Activated CD8-positive, alpha-beta T cell treated with anti-CD3 and anti-CD28 coated beads, Interleukin-2, amount 10 ng/mL, durations not matched to agents 7 days and 5 days (primary cell): ENCODE results near the gene GPX5. TPM values are rescaled to one million over a fixed set of nuclear protein-coding genes. Genes with fewer than 3 reads are reported as not detected.

Experiments
- ATAC-seq: fragments of 150-1000 bp; cut with Tn5 transposase; one replicate; pipeline ENCODE4 v1.10.0; 2021; ENCODE audit warnings: moderate library complexity
- CTCF ChIA-PET: fragments of 350-600 bp; sonication (Branson Sonifier 250); formaldehyde crosslinking; loops from one replicate; lab custom pipeline; 2021; ENCODE audit warnings: antibody characterized with exemption; lab: Charles Lee
- POLR2A ChIA-PET: fragments of 350-600 bp; sonication (Branson Sonifier 250); formaldehyde crosslinking; loops from one replicate; lab custom pipeline; 2021; ENCODE audit warnings: antibody characterized with exemption; lab: Charles Lee
- DNase-seq: peaks from one replicate; pipeline ENCODE4 v3.0.0-alpha.2; 2020
- H3K27ac Mint-ChIP-seq: one replicate; pipeline ENCODE4 v1.8.0; 2021; ENCODE audit warnings: mild to moderate bottlenecking, mixed read lengths
- H3K27me3 Mint-ChIP-seq: one replicate; pipeline ENCODE4 v1.8.0; 2021; ENCODE audit warnings: low read depth, mixed read lengths
- H3K36me3 Mint-ChIP-seq: one replicate; pipeline ENCODE4 v1.8.0; 2021; ENCODE audit warnings: low read depth, mixed read lengths
- H3K4me1 Mint-ChIP-seq: one replicate; pipeline ENCODE4 v1.8.0; 2021; ENCODE audit warnings: low read depth, mixed read lengths
- H3K4me3 Mint-ChIP-seq: one replicate; pipeline ENCODE4 v1.8.0; 2021; ENCODE audit warnings: mild to moderate bottlenecking, mixed read lengths
- H3K9me3 Mint-ChIP-seq: one replicate; pipeline ENCODE4 v1.8.0; 2022; ENCODE audit warnings: mixed read lengths; ENCODE audit not compliant: insufficient read depth
- total RNA-seq, 2 experiments: library from RNA; stranded (reverse); gene quantifications; one replicate each; pipeline ENCODE4 v1.2.3, GENCODE V29; 2021

GPX5 gene
- total RNA-seq, 2 experiments from 2014 or later = not detected

GRCh38 chr6:28566527-28567252 lies 41.0 kb downstream of the GPX5 start:
- DNase-seq (no peak), ATAC-seq (no peak)
- Mint-ChIP-seq H3K27me3 (peaks cover 35% of the 10 kb centered on the region), H3K4me3 (no peak overlapping the region), H3K36me3 (no peaks in the 10 kb centered on the region), H3K9me3 (no peaks in the 10 kb centered on the region), H3K27ac (no peak overlapping the region), H3K4me1 (no peaks in the 10 kb centered on the region)
- CTCF ChIA-PET = interaction anchor here (1.2 kb wide), 1 partner anchor 24 kb away, joined by 3 read pairs; no protein-coding TSS in a partner anchor
- POLR2A ChIA-PET = no interaction called here

GRCh38 chr6:28567506-28567905 lies 41.8 kb downstream of the GPX5 start:
- DNase-seq (no peak), ATAC-seq (no peak)
- Mint-ChIP-seq H3K27me3 (peaks cover 38% of the 10 kb centered on the region), H3K4me3 (no peak overlapping the region), H3K4me1 (no peaks in the 10 kb centered on the region), H3K9me3 (no peaks in the 10 kb centered on the region), H3K36me3 (no peaks in the 10 kb centered on the region), H3K27ac (no peak overlapping the region)
- ChIA-PET POLR2A (no interaction called here), CTCF (interaction anchor here (1.2 kb wide), 1 partner anchor 24 kb away, joined by 3 read pairs; no protein-coding TSS in a partner anchor)

- H3K4me1 Mint-ChIP-seq = no peaks in the 10 kb centered on the region
- no peaks in the 10 kb centered on the region for H3K36me3 Mint-ChIP-seq
- ATAC-seq (no peak), DNase-seq (no peak)
- H3K4me3 Mint-ChIP-seq = no peak overlapping the region
- H3K27ac Mint-ChIP-seq = no peak overlapping the region
- no peaks in the 10 kb centered on the region for H3K9me3 Mint-ChIP-seq
- peaks cover 39% of the 10 kb centered on the region for H3K27me3 Mint-ChIP-seq
- ChIA-PET POLR2A (no interaction called here), CTCF (no interaction called here)
Observed at GRCh38 chr6:28568515-28569108, 42.9 kb downstream of the GPX5 start.

- no peak for DNase-seq
- no peak for ATAC-seq
- no peaks in the 10 kb centered on the region for H3K36me3 Mint-ChIP-seq
- no peak overlapping the region for H3K4me3 Mint-ChIP-seq
- CTCF ChIA-PET = no interaction called here
- POLR2A ChIA-PET = no interaction called here
- H3K9me3 Mint-ChIP-seq = no peaks in the 10 kb centered on the region
- no peak overlapping the region for H3K27ac Mint-ChIP-seq
- peaks cover 38% of the 10 kb centered on the region for H3K27me3 Mint-ChIP-seq
- H3K4me1 Mint-ChIP-seq = no peaks in the 10 kb centered on the region
Observed at GRCh38 chr6:28569748-28570147, 44.1 kb downstream of the GPX5 start.

GRCh38 chr6:28580475-28580874 lies 54.8 kb downstream of the GPX5 start:
- no peak overlapping the region for H3K4me3 Mint-ChIP-seq
- H3K9me3 Mint-ChIP-seq = no peaks in the 10 kb centered on the region
- H3K27ac Mint-ChIP-seq = no peak overlapping the region
- ATAC-seq (no peak), DNase-seq (no peak)
- CTCF ChIA-PET = interaction anchor here (0.6 to 2.9 kb wide), 7 partner anchors 21 to 261 kb away, joined by 3 to 25 read pairs (median 5); no protein-coding TSS in a partner anchor
- no peaks in the 10 kb centered on the region for H3K4me1 Mint-ChIP-seq
- POLR2A ChIA-PET = interaction anchor here (0.6 kb wide), 1 partner anchor 67 kb away, joined by 5 read pairs; no protein-coding TSS in a partner anchor
- no peaks in the 10 kb centered on the region for H3K36me3 Mint-ChIP-seq
- peaks cover 15% of the 10 kb centered on the region for H3K27me3 Mint-ChIP-seq

- ChIA-PET POLR2A (no interaction called here), CTCF (interaction anchor here (1.6 kb wide), 1 partner anchor 88 kb away, joined by 11 read pairs; no protein-coding TSS in a partner anchor)
- H3K4me1 Mint-ChIP-seq = peaks cover 24% of the 10 kb centered on the region
- H3K9me3 Mint-ChIP-seq = peaks cover 3% of the 10 kb centered on the region
- no peak overlapping the region for H3K4me3 Mint-ChIP-seq
- no peak for ATAC-seq
- peaks cover 7% of the 10 kb centered on the region for H3K36me3 Mint-ChIP-seq
- DNase-seq = no peak
- H3K27me3 Mint-ChIP-seq = peaks cover 29% of the 10 kb centered on the region
- no peak overlapping the region for H3K27ac Mint-ChIP-seq
Observed at GRCh38 chr6:28583463-28583862, 57.8 kb downstream of the GPX5 start.

Other genes starting within 250 kb of the GPX5 start
- gene PGBD1, start 244.3 kb upstream of the GPX5 start, total RNA-seq = 1 to 10 TPM; 3.6 to 4.0 TPM
- gene ZSCAN31, start 189.7 kb upstream of the GPX5 start, total RNA-seq = under 1 TPM; 0.68 to 0.78 TPM
- 1 to 10 TPM; 4.6 to 5.0 TPM for gene ZKSCAN3, start 175.9 kb upstream of the GPX5 start, total RNA-seq
- 10 to 100 TPM; 10.8 to 11.4 TPM for gene ZSCAN12, start 126.1 kb upstream of the GPX5 start, total RNA-seq
- gene ZSCAN23, start 82.4 kb upstream of the GPX5 start, total RNA-seq = under 1 TPM; 0.79 to 0.83 TPM
- gene GPX6, start 10.1 kb upstream of the GPX5 start, total RNA-seq = not detected